K562 (cell line): ENCODE results near the gene ATP5MG. TPM values are rescaled to one million over a fixed set of nuclear protein-coding genes. Genes with fewer than 3 reads are reported as not detected.

Experiments
- CBFA2T2 ChIP-seq: fragments of 450-650 bp; conservative IDR thresholded peaks from 2 replicates; pipeline ENCODE4 v1.6.1; 2017; ENCODE audit warnings: mild to moderate bottlenecking
- CBX8 ChIP-seq: fragments of 200-600 bp; sonication (generic); IDR thresholded peaks from 2 replicates; pipeline ENCODE4 v1.6.1; 2012; ENCODE audit warnings: borderline replicate concordance, mixed run types, low read depth, mild to moderate bottlenecking, moderate library complexity, mixed read lengths, low read length, control low read depth, inconsistent platforms; ENCODE audit not compliant: poor library complexity, severe bottlenecking; ENCODE audit errors: extremely low read depth
- CHAMP1 ChIP-seq: fragments of 450-650 bp; IDR thresholded peaks from 2 replicates; pipeline ENCODE4 v1.6.1; 2016; ENCODE audit warnings: mild to moderate bottlenecking
- E2F8 ChIP-seq: fragments of 450-650 bp; IDR thresholded peaks from 2 replicates; pipeline ENCODE4 v1.7.1; 2018; ENCODE audit warnings: mild to moderate bottlenecking, low read depth; ENCODE audit not compliant: partially characterized antibody
- ETV6 ChIP-seq, 3 experiments: fragments of 150-350 bp in 1 of 3; sonication (generic) in 1 of 3; formaldehyde crosslinking in 1 of 3; IDR thresholded peaks; 2 replicates each; pipeline versions ENCODE4 v1.6.1 to v1.8.0; 2014 to 2022; ENCODE audit warnings: borderline replicate concordance in 2 of 3, low read depth in 2 of 3, antibody characterized with exemption in 1 of 3, low read length in 1 of 3, mild to moderate bottlenecking in 1 of 3, missing genetic modification reagents in 1 of 3
- FOXA1 ChIP-seq: fragments of 450-650 bp; IDR thresholded peaks from 2 replicates; pipeline ENCODE4 v1.6.1; 2016; ENCODE audit warnings: mild to moderate bottlenecking, borderline replicate concordance
- GTF2F1 ChIP-seq: IDR thresholded peaks from 2 replicates; pipeline ENCODE4 v1.6.1; 2011; ENCODE audit warnings: low read depth, low read length, improper control_type of control experiment
- HES1 ChIP-seq: fragments of 450-650 bp; IDR thresholded peaks from 2 replicates; pipeline ENCODE4 v1.6.1; 2016; ENCODE audit warnings: low read depth, mild to moderate bottlenecking, moderate library complexity
- NFE2 ChIP-seq: IDR thresholded peaks from 2 replicates; pipeline ENCODE4 v1.6.1; 2014; ENCODE audit warnings: antibody characterized with exemption, low read depth
- PKNOX1 ChIP-seq: fragments of 450-650 bp; IDR thresholded peaks from 2 replicates; pipeline ENCODE4 v1.6.1; 2016
- RBBP5 ChIP-seq: fragments of 200-600 bp; sonication (generic); IDR thresholded peaks from 2 replicates; pipeline ENCODE4 v1.6.1; 2012; ENCODE audit warnings: borderline replicate concordance, mild to moderate bottlenecking, low read length, control low read depth, inconsistent platforms; ENCODE audit not compliant: insufficient read depth, poor library complexity, severe bottlenecking
- TAF1 ChIP-seq: IDR thresholded peaks from 2 replicates; pipeline ENCODE4 v1.6.1; 2011; ENCODE audit warnings: mild to moderate bottlenecking, low read length, moderate library complexity; ENCODE audit not compliant: insufficient read depth, control insufficient read depth, severe bottlenecking; ENCODE audit errors: extremely low read depth
- TCF3 ChIP-seq: sonication (generic); formaldehyde crosslinking; IDR thresholded peaks from 2 replicates; pipeline ENCODE4 v1.4.0; 2020; ENCODE audit warnings: mild to moderate bottlenecking, missing genetic modification reagents
- TRIM25 ChIP-seq: fragments of 450-650 bp; IDR thresholded peaks from 2 replicates; pipeline ENCODE4 v1.7.0; 2016; ENCODE audit warnings: borderline replicate concordance
- TRIM28 ChIP-seq: fragments of 450-650 bp; IDR thresholded peaks from 2 replicates; pipeline ENCODE4 v1.6.1; 2017
- ZFPM2 ChIP-seq: fragments of 250-450 bp; sonication (Bioruptor Pico); IDR thresholded peaks from 2 replicates; pipeline ENCODE4 v1.5.1; 2022; ENCODE audit warnings: mild to moderate bottlenecking
- ZNF79 ChIP-seq: fragments of 250-450 bp; sonication (Bioruptor Pico); IDR thresholded peaks from 2 replicates; pipeline ENCODE4 v1.4.0; 2020; ENCODE audit warnings: low read depth, mild to moderate bottlenecking, moderate library complexity
- polyA plus RNA-seq, 8 experiments: library from polyadenylated mRNA; depleted of rRNA in 4 of 8; stranded (reverse) in 5 of 8; unstranded in 3 of 8; fragments of >200 nt; fragmentation: Nextera tagmentation in 2 of 8; fragmentation: Illumina TruSeq in 1 of 8; extraction: Ambion mirVana in 2 of 8; extraction: Trizol in 1 of 8; gene quantifications; 2 replicates each; pipeline versions ENCODE4 v1.2.1 to v1.2.3, GENCODE V29; 2011 to 2014; ENCODE audit warnings: inconsistent platforms in 1 of 8, missing spikeins in 1 of 8
- total RNA-seq, 7 experiments: library from RNA; depleted of rRNA in 6 of 7; stranded (reverse); fragments of >200 nt in 6 of 7; fragmentation: Illumina TruSeq in 2 of 7; extraction: Trizol in 2 of 7; gene quantifications; 2 replicates each; pipeline versions ENCODE4 v1.2.1 to v1.2.3, GENCODE V29; 2011 to 2021; ENCODE audit warnings: low replicate concordance in 1 of 7

The ATP5MG gene
- total and polyA plus RNA-seq, 9 of the 15 experiments (the other 6 are each of a cell fraction or from before 2014, with no cell fraction given), result 301 to 2,138 (median 434) TPM

- peak; percentile 99 for TF ChIP-seq CHAMP1
- TF ChIP-seq ZFPM2 (CRISPR knock-in tag), result no peak
- TF ChIP-seq CBFA2T2, result no peak
- TF ChIP-seq ZNF79, result no peak
- 0 out of 2 replicates have a peak, but pooled peaks have one; percentile 0 for TF ChIP-seq TCF3 (CRISPR knock-in tag)
- TF ChIP-seq RBBP5, result peak; percentile 69
- peak; percentile 96 for TF ChIP-seq E2F8
- 0 out of 2 replicates have a peak, but pooled peaks have one; percentile 17 for TF ChIP-seq TRIM28
- TF ChIP-seq TAF1, result peak; percentile 85
- peak; percentile 17; the same call in 1 of the 2 replicates for TF ChIP-seq HES1
- TF ChIP-seq FOXA1, result no peak
- no peak for TF ChIP-seq CBX8
- TF ChIP-seq TRIM25, result no peak
- no peak for TF ChIP-seq ETV6 (IDR thresholded peaks at IDR 0.05; ENCODE audit: borderline replicate concordance in 1 of 2, low read depth in 2 of 2, low read length in 1 of 2)
- no peak for TF ChIP-seq ETV6 (CRISPR knock-in tag; IDR thresholded peaks at IDR 0.05; ENCODE audit: borderline replicate concordance)
- no peak for TF ChIP-seq GTF2F1
- 0 out of 2 replicates have a peak, but pooled peaks have one; percentile 24 for TF ChIP-seq NFE2
- peak; percentile 56; the same call in 1 of the 2 replicates for TF ChIP-seq PKNOX1
Measured at GRCh38 chr11:118359295-118359958, 42.0 kb upstream of the ATP5MG start, which contains the start of gene UBE4A (continued).
